H1 (cell line): ENCODE data around the gene RGL1.

ENCODE experiments used
- CHD2 ChIP-seq: IDR thresholded peaks from 2 replicates; pipeline ENCODE4 v1.6.1; 2012; ENCODE audit warnings: low read length, improper control_type of control experiment
- CTCF ChIP-seq, 3 experiments: IDR thresholded peaks; 1 replicate in 2 of 3; 2 replicates in 1 of 3; pipeline versions ENCODE4 v1.5.1 to v1.6.1; 2011; ENCODE audit warnings: low read length in 3 of 3, mild to moderate bottlenecking in 3 of 3, inconsistent platforms in 2 of 3, low read depth in 1 of 3, moderate library complexity in 1 of 3; ENCODE audit not compliant: insufficient read depth in 1 of 3; ENCODE audit errors: control extremely low read depth in 1 of 3
- EP300 ChIP-seq, 2 experiments: IDR thresholded peaks; 1 replicate in 1 of 2; 2 replicates in 1 of 2; pipeline ENCODE4 v1.6.1; 2011 to 2012; ENCODE audit warnings: low read depth in 2 of 2, low read length in 2 of 2, mild to moderate bottlenecking in 2 of 2, borderline replicate concordance in 1 of 2, inconsistent platforms in 1 of 2, moderate library complexity in 1 of 2

- TF ChIP-seq CTCF (IDR thresholded peaks at IDR 0.05; ENCODE audit: control extremely low read depth in 1 of 3, insufficient read depth in 1 of 3, low read depth in 1 of 3, low read length in 3 of 3) (no peak), EP300 (IDR thresholded peaks at IDR 0.05; ENCODE audit: borderline replicate concordance in 1 of 2, low read depth in 2 of 2, low read length in 2 of 2) (no peak), CHD2 (no peak)
Observed at GRCh38 chr1:183931646-183932271, 126.8 kb downstream of the RGL1 start.
